ENCODE measurements around the gene NOTCH1. TPM values are rescaled to one million over a fixed set of nuclear protein-coding genes. Genes with fewer than 3 reads are reported as not detected.

Gene NOTCH1
- total and polyA plus RNA-seq, 2 of the 8 experiments (the other 6 are each of a cell fraction or from before 2014, with no cell fraction given) = 6.9 to 55.6 TPM

- 84% methylated on average over 31 of the region's 33 CpGs; no CpG with 5 or more reads in 1 of the 2 experiments for WGBS, 2 experiments (ENCODE audit: extremely low coverage in 1 of 2, insufficient coverage in 1 of 2, insufficient read length in 1 of 2, insufficient replicate concordance in 2 of 2, low coverage in 1 of 2, low lambda C conversion rate in 2 of 2, missing lambda C conversion rate in 1 of 2)
- Histone ChIP-seq H3K4me2 (ENCODE audit: insufficient read depth in 1 of 2, low read depth in 2 of 2, low read length in 2 of 2) (no peak overlapping the region), H4K5ac (ENCODE audit: insufficient read length, low read depth, low read length) (no peak overlapping the region), H3K79me1 (ENCODE audit: low read depth, low read length) (peaks cover 35% of the 10 kb centered on the region), H4K91ac (replicated peaks; ENCODE audit: insufficient read length, low read length) (no peak overlapping the region), H3K56ac (replicated peaks; ENCODE audit: insufficient read length, low read depth, low read length) (no peak overlapping the region), H2BK120ac (replicated peaks; ENCODE audit: low read depth, low read length) (no peak overlapping the region), H2AFZ (ENCODE audit: low read length) (no peak overlapping the region), H2BK12ac (ENCODE audit: low read depth, low read length) (no peak overlapping the region), H2AK5ac (ENCODE audit: low read depth, low read length) (no peak overlapping the region), H4K8ac (ENCODE audit: extremely low read depth, insufficient read depth, low read length) (no peak overlapping the region), H2BK5ac (ENCODE audit: low read depth, low read length) (no peak overlapping the region), H3K23me2 (ENCODE audit: low read depth, low read length) (peaks cover 3% of the 10 kb centered on the region; the same call in 1 of the 2 replicates), H3K27ac (ENCODE audit: low read depth, low read length) (no peak overlapping the region), H2BK15ac (ENCODE audit: low read length) (no peak overlapping the region), H3K4me1 (replicated peaks in 1 of 4; ENCODE audit: control insufficient read depth in 3 of 4, insufficient read depth in 4 of 4, low read length in 3 of 4) (peaks cover 0 to 15% (median 6%) of the 10 kb centered on the region in 4 experiments; a peak in 4 of 7 replicates), H3K18ac (ENCODE audit: extremely low read depth, low read length) (no peak overlapping the region), H3K4ac (replicated peaks; ENCODE audit: insufficient read length, low read depth, low read length) (no peak overlapping the region), H3K36me3 (ENCODE audit: control insufficient read depth in 2 of 4, insufficient read depth in 4 of 4, low read length in 3 of 4) (peaks cover 0 to 6% (median 4%) of the 10 kb centered on the region in 4 experiments; a peak in 4 of 8 replicates), H3K23ac (ENCODE audit: insufficient read length) (no peak overlapping the region), H4K20me1 (replicated peaks in 1 of 2; ENCODE audit: control insufficient read depth in 1 of 2, insufficient read depth in 2 of 2, low read length in 2 of 2) (peaks cover 38 to 59% of the 10 kb centered on the region in 2 experiments), H3K4me3 (ENCODE audit: extremely low read depth in 1 of 4, insufficient read depth in 2 of 4, low read depth in 3 of 4, low read length in 4 of 4) (no peak overlapping the region), H2BK20ac (ENCODE audit: low read length) (no peak overlapping the region), H3K9me3 (ENCODE audit: insufficient read depth in 2 of 2, low read depth in 1 of 2, low read length in 1 of 2) (no peaks in the 10 kb centered on the region), H3K14ac (ENCODE audit: insufficient read length) (no peak overlapping the region), H3K27me3 (replicated peaks in 1 of 4; ENCODE audit: control insufficient read depth in 3 of 4, extremely low read depth in 1 of 4, insufficient read depth in 3 of 4, low read length in 3 of 4) (no peaks in the 10 kb centered on the region), H3K79me2 (ENCODE audit: control insufficient read depth in 1 of 2, insufficient read depth in 2 of 2, low read length in 2 of 2) (peaks cover 9 to 84% of the 10 kb centered on the region in 2 experiments; a peak in 3 of 4 replicates), H3K9ac (replicated peaks in 1 of 4; ENCODE audit: extremely low read depth in 1 of 4, low read depth in 3 of 4, low read length in 3 of 4) (no peak overlapping the region)
- ChIA-PET CTCF (ENCODE audit: partially characterized antibody) (interaction anchor here (0.7 to 6.2 kb wide), 20 partner anchors 9 to 970 kb away, joined by 3 to 72 read pairs (median 4); partner anchors contain the start of gene DNLZ), POLR2A (ENCODE audit: partially characterized antibody) (interaction anchor here (0.7 to 2.0 kb wide), 10 partner anchors 10 to 87 kb away, joined by 3 to 6 read pairs (median 3); no protein-coding TSS in a partner anchor)
- TF ChIP-seq POLR2AphosphoS5 (IDR thresholded peaks at IDR 0.05; ENCODE audit: low read depth, low read length) = no peak
- TF ChIP-seq KDM1A (IDR thresholded peaks at IDR 0.05; ENCODE audit: borderline replicate concordance, low read length) = 0 out of 2 replicates have a peak, but pooled peaks have one; percentile 10
- no peak for FAIRE-seq
- DNase-seq (ENCODE audit: low read depth in 1 of 2, low spot score in 2 of 2) = no peak
Measured at GRCh38 chr9:136539427-136540421, 6.1 kb downstream of the NOTCH1 start.
